SIG-M5 (cell line): ENCODE results near the gene MUTYH.

Experiments used
- DNase-seq: peaks from one replicate; lab custom pipeline; 2025; lab: John Stamatoyannopoulos, UW

The MUTYH gene

DNA sequence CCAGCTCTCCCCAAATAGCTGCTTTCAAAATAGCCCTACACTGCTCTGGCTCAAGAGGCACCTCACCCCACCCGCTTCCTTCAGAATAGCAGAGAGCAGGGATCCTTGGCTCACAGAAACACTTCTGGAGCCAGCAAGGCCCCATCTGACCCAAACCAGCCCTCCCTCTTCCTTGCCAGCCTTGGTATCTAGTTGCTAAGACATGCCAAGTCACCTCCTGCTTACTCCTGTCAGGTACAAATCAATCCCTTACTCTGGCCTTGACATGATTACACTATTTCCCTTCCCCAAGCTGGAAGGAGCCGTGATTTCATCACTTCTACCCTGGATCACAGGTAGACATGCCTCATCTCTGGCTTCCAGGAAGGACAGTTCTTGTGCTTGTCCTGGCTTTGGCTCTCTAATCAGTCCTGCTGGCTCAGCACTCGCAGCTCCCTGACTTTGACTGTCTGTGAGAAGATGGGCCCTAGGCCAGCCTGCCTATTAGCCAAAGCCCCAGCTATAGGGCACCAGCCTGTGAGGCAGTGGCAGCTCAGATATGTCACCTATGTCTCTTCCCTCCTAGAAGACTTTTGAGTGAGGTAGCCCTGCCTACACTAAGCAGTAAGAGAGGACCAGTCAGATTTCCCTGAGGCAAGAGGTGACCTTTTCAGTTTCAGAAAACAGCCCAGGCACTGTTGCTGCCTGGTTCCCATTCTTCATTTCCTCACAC is 8.9 kb upstream of the MUTYH start:
- no peak for DNase-seq

DNA sequence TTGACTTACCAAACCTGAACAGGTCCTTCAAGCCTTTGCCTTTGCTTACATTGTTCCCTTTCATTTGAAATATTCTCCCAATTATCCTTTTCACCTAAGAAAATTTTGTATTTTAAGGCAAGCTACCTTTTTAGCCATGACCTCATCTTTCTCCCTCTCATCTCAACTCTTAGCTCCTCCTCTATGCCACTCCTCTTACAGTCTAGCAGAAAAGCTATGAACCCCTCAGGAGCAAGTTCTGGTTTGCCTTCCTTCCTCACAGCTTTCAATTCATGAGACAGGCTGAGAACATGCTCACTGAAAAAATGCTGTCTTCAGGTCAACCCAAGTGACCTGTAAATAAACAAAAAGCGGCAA is 8.3 kb upstream of the MUTYH start:
- no peak for DNase-seq

DNA sequence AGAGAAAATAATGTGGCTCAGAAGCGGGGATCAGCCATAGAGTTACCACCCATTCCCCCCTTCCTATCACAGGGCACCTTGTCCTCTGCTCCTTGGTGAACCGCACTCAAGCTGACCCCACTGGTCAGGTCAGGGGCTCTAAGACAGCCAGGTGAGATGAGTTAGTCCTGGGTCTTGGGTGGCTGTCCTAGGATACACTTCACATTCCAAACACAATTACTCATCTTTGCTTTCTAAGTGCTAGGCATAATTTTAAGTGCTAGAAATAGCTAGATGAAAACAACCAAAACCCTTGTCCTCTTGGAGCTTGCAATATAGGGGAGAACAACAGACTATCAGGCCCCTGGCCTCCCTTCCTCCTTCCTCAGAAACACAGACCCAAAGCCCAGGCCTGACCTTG is 7.8 kb upstream of the MUTYH start:
- DNase-seq = no peak

DNA sequence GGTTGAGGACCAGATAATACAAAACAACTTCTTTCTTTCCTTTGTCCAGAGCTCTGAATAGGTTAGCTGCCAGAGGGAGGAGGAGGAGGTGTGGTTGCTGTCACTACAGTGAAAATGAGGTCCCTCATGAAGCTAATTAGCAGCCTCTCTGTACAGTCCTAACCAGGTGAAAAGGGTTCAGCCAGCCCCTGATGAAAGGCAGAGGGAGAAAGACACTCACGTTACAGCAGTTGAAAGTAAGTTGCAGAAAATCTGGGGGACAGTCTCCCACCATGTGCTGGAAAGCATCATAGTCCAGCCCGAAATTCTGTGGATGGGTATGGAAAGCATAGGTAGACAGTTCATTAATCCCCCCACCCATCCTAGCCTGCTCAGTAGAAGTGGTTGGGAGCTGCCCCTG is 6.2 kb upstream of the MUTYH start:
- DNase-seq = no peak

DNA sequence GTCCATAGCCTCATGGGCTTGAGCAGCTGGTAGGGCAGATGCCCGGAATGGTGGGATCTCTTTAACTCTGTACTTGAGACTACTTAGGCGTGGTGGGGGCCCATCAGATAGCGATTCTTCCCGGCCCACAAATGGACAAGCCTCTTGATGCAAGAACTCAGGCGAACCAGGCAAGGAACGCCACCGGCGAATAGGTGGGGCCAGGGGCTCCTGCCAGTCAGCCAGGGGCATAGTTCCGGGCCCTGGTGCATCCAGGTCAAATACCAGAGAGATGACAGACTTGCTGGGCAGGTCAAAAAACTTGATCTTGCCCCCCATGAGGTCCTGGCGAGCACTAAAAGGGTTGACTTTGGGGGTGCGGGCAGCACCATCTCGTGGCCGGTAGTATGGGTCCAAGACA is 4.8 kb upstream of the MUTYH start:
- DNase-seq = no peak

DNA sequence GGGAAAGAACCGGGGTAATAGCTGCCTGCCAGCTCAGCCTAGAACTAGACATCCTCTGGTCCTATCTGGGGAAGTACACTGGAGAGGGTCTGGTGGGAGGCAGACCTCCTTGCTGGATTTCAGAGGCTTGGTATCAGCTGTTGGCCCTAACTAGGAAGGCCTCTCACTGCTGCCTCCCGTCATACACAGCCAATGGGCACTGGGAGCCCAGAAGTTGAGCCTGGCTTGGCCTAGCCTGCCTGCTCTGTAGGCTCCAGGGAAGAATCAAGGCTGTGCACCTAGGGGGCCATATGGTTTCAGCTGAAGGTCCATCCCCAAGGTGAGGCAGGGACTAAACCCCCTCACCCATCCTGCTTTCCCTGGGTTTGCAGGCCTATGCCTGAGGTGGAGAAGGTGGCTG is 4.3 kb upstream of the MUTYH start:
- DNase-seq = no peak

DNA sequence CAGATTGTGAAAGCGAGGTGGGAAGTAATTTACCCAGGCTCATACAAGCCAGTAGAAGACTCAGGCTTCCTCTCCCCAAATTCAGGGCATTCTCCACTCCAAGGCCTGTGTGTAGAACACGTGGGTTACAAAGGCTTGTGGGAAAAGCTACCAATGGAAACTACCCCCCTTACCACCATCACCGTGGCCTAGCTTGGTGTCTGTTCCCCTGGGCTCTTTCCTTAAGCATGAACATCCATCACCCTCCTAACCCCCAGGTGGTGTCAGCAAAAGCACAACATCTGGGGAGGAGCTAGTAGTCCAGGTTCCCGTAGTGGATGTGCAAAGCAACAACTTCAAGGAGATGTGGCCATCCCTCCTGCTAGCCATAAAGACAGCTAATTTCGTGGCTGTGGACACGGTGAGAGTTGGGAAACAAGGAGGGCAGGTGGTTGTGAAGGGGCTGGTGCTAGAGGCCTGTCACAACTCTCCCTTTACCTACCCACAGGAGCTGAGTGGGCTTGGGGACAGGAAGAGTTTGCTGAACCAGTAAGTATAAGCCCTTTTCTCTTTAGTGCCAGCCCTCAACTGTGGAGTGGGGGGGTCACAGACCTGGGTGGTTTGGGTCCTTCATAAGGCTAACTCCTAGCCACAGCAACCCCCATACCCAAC is 701 bp upstream of the MUTYH start:
- no peak for DNase-seq

DNA sequence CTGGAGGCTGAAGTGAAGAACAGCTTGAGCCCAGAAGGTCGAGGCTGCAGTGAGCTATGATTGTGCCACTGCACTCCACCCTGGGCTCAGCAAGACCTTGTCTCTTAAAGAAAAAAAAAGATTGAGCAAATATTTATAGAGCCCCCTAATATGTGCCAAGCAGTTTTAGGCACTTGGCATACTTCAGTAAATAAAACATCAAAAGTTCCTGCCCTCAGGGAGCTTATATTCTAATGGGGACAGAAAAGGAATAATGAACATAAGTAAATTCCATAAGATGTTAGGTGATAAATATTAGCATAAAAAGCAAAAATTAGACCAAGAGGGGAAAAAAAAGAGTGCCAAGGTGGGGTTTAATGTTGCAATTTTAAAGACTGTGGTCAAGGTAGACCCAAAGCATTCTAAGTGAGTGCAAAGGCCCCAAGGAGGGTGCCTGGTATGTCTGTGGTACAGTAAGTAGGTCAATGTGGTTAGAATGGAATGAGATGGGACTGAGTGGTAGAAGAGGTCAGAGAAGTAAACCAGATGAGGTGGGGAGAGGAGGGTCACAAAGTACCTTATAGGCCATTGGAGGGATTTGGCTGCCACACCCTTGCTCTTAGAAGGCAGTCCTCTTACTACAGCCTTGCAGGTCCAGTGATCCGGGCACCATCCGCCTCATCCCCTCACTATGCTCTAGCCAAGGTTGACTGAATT is 2.5 kb downstream of the MUTYH start:
- DNase-seq = no peak

DNA sequence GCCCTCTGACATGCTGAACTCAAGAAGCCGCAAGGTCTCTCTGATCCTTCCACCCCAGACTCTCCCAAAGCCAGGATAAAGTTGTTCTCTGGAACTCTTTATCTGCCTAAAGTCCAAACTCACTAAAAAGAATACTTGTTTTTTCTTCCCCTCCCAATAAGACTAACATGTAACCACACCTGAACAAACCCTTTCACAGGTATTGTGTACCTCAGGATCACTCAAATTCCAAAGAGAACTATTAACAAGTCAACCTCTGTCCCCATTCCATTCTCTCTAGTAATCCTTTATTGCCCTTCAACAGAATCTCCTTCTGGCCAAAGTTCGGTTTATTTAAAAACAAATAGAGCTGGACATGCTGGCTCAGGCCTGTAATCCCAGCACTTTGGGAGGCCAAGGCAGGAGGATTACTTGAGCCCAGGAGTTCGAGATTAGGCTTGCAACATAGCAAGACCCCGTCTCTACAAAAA is 4.3 kb downstream of the MUTYH start:
- DNase-seq = no peak

DNA sequence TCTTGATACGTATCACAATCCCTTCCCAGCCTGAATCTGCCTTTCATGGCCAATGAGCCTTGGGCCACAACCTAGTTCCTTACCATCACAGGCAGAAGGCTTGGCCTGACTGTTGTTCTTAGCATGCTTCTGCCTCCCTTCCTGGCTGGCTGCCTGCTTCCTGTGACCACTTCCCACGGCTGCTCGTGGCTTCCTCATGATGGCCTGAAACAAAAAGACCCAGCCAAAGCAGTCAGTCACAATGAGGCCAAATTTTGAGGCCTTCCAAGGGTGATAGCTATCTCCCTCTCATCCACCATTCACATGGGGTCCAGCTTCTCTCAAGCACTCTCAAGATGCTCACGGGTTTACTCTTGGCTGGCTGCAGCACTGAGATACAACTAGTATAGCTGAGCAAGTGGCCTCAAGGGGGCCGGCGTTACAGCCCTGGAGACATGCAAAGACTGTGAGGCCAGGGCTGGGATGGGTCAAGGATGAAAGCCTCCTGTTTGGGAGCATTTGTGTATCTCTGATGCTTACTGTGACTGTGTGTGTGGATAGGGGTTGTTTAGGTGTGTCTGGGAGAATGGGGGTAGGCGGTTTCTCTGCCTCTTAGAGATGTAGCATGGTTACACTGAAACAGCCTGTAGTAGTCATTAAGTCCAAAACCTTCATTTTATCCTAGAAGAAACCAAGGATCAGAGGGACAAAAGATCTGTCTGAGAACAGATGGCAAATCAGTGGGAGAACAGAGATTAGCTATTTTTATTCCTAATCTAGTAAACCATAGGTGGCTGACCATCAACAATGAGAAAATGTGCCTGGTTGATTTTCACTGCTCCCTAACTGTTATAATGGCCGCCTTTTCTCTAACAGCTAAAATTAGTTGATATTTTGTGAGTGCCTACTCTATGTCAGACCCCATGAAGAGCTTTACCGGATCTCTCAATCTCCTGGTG is 5.7 kb downstream of the MUTYH start:
- no peak for DNase-seq

DNA sequence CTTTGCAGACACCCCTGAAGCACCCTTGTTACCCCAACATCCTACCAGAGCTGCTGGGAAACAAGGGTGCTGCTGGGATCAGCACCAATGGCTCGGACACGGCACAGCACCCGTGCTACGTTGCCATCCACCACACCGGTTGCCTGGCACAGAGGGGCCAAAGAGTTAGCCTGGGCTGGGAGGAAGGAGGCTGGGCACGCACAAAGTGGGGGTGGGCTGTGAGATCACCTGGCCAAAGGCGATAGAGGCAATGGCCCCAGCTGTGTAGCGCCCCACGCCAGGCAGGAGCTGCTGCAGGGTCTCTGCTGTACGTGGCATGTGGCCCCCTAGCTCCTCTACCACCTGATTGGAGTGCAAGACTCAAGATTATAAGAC is 7.9 kb downstream of the MUTYH start:
- DNase-seq = no peak

DNA sequence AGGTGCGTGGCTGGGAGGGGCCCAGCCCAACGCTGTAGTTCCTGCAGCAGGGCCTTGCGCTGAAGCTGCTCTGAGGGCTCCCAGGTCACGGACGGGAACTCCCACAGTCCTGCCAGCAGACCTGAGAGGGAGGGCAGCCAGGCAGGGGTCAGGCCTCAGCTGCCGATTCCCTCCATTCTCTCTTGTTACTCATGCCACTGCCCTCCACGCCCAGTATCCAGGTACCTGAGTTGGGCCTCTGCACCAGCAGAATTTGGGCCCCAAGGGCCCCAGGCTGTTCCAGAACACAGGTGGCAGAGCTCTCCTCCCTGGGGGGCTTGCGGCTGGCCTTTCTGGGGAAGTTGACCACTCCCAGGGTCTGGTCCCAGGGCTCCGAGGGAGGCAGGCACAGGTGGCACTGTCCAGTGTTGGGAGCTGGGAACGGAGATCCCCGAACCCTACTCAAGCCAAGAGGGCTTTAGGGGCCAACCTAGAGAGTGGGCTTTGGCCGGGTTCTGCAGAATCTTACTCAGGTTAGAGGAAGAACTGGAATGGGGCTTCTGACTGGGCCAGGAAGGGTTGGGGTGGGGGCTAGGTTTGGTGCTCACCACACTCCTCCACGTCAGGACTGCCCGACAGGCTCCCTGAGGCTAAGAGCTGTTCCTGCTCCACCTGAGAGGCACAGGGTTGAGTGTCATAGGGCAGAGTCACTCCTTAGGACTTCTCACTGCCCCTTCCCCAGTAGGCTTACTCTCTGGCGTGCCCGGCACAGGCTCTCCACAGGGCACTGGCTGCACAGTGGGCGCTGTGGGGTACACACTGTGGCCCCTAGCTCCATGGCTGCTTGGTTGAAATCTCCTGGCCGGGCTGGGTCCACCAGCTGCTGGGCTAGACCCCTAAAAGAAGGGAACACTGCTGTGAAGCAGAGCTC is 8.5 kb downstream of the MUTYH start:
- DNase-seq = no peak

DNA sequence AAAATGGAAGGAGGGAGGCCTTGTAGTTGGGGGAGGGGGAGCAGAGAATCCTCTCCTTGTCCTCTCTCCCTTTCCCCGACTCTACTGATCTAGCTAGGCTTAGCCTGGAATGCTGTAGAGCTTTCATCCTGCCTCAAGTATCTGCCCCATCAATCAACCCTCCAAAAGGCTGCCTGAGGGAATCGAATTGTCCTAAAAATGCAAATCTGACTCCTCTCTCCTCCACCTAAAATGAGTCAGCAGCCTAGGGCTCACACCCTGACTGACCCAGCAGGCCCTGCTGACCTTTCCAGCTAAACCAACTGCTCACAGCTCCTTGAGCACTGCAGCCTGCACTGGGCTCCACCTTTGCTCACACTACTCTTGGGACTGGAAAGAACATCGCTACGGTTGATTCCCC is 10.8 kb downstream of the MUTYH start:
- no peak for DNase-seq

DNA sequence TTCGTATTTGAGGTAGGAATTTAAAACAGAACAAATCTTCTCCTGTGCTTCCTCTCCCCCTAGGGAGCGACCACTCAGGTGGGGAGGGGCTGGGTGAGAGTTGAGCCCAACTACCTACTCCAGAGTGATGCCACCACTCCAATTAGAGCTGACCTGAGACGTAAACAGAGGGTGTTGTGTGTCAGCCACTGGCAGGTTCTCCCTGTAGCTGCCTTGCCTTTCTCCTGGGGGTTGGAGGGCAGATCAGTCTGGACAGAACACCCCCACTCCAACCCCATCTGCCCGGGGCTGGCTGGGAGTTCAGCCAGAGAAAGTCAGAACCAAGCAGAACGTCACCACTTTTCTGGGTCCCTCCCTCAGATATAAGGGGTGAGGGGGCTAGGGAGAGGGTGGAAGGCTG is 11.6 kb downstream of the MUTYH start:
- DNase-seq = no peak

DNA sequence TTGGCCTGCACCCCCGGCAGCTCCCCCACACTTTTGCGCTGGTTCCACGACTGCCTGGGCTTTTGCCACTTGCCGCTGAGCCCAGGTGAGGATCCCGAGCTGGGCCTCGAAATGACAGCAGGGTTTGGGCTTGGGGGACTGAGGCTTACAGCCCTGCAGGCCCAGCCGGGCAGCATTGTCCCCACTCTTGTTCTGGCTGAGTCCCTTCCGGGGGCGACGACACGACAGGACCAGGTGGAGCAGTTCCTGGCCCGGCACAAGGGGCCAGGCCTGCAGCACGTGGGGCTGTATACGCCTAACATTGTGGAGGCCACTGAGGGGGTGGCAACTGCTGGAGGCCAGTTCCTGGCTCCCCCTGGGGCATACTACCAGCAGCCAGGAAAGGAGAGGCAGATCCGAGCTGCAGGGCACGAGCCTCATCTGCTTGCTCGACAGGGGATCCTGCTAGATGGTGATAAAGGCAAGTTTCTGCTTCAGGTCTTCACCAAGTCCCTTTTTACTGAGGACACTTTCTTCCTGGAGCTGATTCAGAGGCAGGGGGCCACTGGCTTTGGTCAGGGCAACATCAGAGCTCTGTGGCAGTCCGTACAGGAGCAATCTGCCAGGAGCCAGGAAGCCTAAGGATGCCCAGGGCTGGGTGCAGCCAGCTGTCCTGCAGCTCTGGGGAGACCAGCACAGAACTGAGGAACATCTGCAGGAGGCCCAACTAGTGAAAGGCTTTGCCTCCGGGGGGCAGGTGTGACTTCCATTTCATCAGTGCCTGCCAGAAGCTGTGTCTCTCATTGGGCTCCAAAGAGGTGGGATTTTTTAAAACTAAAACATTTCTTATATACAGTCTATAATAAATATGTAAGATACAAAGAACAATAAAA is 12.4 kb downstream of the MUTYH start:
- no peak for DNase-seq

DNA sequence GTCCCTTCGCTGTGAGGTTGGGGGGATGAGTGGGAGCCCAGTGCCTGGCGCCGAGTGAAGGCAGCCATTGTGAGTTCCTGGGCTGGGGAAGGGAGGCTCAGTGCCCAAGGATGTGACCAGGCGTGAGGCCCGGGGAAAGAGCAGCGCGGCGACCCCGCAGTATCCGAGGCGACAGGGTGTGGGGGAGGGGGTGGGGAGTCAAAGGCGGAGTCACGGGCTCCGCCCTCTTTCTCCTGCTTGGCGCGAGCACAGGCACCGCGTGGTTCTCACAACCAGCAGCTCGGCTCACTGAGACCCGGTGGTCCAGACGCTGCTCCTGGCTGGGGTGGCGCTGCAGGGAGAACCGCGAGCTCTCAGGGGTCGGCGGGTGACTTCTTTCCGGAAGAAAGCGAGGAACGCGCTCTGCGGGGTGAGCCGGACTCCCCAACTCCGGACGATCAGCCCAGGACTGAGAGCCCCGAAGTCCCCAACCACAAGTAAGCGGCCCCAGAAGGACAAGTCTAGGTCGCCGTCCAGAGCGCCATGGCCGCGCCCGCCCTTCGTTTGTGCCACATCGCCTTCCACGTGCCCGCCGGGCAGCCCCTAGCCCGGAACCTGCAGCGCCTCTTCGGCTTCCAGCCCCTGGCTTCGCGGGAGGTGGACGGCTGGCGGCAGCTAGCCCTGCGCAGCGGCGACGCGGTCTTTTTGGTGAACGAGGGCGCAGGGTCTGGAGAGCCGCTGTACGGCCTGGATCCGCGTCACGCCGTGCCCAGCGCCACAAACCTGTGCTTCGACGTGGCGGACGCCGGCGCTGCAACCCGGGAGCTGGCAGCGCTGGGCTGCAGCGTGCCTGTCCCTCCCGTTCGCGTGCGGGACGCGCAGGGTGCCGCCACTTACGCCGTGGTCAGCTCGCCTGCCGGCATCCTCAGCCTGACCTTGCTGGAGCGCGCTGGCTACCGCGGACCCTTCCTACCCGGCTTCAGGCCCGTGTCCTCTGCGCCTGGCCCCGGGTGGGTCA is 13.3 kb downstream of the MUTYH start, which contains the start of gene HPDL:
Gene HPDL (plus strand): TSS at position 269 of the 997 bp plus-strand sequence. CDS start 254 bp downstream, at position 523.
- DNase-seq = no peak

DNA sequence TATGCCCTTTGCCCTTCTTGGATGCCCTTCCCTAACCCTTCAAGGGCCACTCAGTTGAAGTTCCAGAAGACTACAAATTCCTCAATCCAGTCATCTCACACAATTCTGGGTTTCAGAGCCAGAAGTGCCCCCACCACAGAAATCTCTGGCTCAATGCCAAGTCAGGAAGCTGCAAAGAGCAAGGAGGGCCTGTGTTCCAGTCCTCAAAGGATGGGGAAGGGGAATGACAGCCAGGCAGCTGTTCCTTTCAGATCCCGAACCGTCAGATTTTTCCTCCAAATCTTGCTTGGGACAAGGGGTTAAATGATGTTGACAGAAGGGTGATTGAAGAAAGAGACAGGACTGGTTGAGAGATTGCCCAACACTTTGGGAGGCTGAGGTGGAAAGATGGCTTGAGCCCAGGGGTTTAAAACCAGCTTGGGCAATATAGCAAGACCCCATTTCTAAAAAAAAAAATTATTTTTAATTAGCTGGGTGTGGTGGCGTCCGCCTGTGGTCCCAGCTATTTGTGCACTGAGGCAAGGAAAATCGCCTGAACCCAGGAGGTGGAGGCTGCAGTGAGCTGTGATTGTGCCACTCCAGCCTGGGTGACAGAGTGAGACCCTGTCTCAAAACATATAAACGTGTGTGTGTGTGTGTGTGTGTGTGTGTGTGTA is 14.3 kb downstream of the MUTYH start:
- no peak for DNase-seq

DNA sequence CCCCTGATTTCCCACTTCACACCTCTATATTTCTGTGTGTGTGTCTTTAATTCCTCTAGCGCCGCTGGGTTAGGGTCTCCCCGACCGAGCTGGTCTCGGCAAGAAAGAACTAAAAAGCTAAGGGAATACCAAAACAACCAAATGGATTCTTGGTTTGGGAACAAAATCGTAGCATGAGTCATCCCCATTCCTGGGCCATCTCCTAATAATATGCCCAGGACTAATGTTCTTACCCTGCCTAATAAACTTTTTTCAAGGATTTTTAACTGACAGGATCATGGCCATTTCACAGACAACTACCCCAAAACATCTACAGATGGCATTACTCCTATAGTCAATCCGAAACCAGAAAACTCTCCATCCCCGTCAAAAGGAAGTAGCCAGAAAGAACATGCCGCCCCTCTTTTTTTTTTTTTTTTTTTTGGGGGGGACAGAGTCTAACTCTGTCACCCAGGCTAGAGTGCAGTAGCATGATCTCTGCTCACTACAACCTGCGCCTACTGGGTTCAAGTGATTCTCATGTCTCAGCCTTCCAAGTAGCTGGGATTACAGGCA is 17.7 kb downstream of the MUTYH start:
- no peak for DNase-seq
